ENCODE results near the gene PRKRA.
"Not testable (repeated sequence)": the region's sequence is repeated elsewhere in the genome, so short reads cannot be mapped to it uniquely, and the experiment has no call there.

Gene PRKRA

GRCh38 chr2:178455947-178456346 lies 5.0 kb upstream of the PRKRA start:
- DNase-seq: no peak

- DNase-seq: no peak
Observed at GRCh38 chr2:178452870-178453269, 1.9 kb upstream of the PRKRA start.

- DNase-seq: no peak
Observed at GRCh38 chr2:178452334-178452733, 1.4 kb upstream of the PRKRA start.

- peak in 1 of 2 donors; percentile 80 for DNase-seq
Observed at GRCh38 chr2:178450524-178450773, 526 bp downstream of the PRKRA start.

- DNase-seq: peak in 1 of 2 donors; percentile 79
Observed at GRCh38 chr2:178449700-178450523, 1.1 kb downstream of the PRKRA start.

- peak in 1 of 2 donors; percentile 7 for DNase-seq
Observed at GRCh38 chr2:178448968-178449661, 1.9 kb downstream of the PRKRA start.

GRCh38 chr2:178441426-178441825 lies 9.5 kb downstream of the PRKRA start:
- no peak for DNase-seq

- DNase-seq: no peak
Observed at GRCh38 chr2:178436662-178437061, 14.3 kb downstream of the PRKRA start.

- no peak for DNase-seq
Observed at GRCh38 chr2:178429336-178429735, 21.6 kb downstream of the PRKRA start.

- no peak for DNase-seq
Observed at GRCh38 chr2:178428396-178428806, 22.6 kb downstream of the PRKRA start.

- no peak for DNase-seq
Observed at GRCh38 chr2:178427458-178427857, 23.5 kb downstream of the PRKRA start.

- no peak for DNase-seq
Observed at GRCh38 chr2:178426388-178426787, 24.6 kb downstream of the PRKRA start.

- DNase-seq: no peak
Observed at GRCh38 chr2:178425255-178425827, 25.6 kb downstream of the PRKRA start.

- DNase-seq: not testable (repeated sequence)
Observed at GRCh38 chr2:178423746-178424145, 27.2 kb downstream of the PRKRA start.

- DNase-seq: no peak
Observed at GRCh38 chr2:178422097-178422496, 28.9 kb downstream of the PRKRA start.

- no peak for DNase-seq
Observed at GRCh38 chr2:178420463-178420999, 30.4 kb downstream of the PRKRA start.

GRCh38 chr2:178419123-178419522 lies 31.9 kb downstream of the PRKRA start:
- DNase-seq: no peak

GRCh38 chr2:178418426-178418825 lies 32.5 kb downstream of the PRKRA start:
- no peak for DNase-seq

- DNase-seq: no peak
Observed at GRCh38 chr2:178417916-178418315, 33.1 kb downstream of the PRKRA start.

- no peak for DNase-seq
Observed at GRCh38 chr2:178415979-178416378, 35.0 kb downstream of the PRKRA start.

- peak; percentile 82 for DNase-seq
Observed at GRCh38 chr2:178414266-178415247, 36.4 kb downstream of the PRKRA start.

GRCh38 chr2:178413472-178414265 lies 37.3 kb downstream of the PRKRA start:
- DNase-seq: peak; percentile 73 to 74
